PFSK-1 (cell line): ENCODE data around the gene BTBD19.

Experiments used
- FOXP2 ChIP-seq: optimal IDR thresholded peaks from 2 replicates; pipeline ENCODE3; 2011; ENCODE audit warnings: borderline replicate concordance, control low read depth, inconsistent platforms; ENCODE audit not compliant: insufficient read depth; ENCODE audit errors: extremely low read length, extremely low read depth
- POLR2AphosphoS5 ChIP-seq: IDR thresholded peaks from 2 replicates; pipeline ENCODE4 v1.6.1; 2012; ENCODE audit warnings: low read depth, mild to moderate bottlenecking, control low read depth, low read length, moderate library complexity
- REST ChIP-seq, 2 experiments: IDR thresholded peaks; 2 replicates each; pipeline versions ENCODE4 v1.6.1 to v1.8.0; 2011 to 2012; ENCODE audit warnings: low read depth in 2 of 2, low read length in 2 of 2, control low read depth in 1 of 2, inconsistent platforms in 1 of 2, mild to moderate bottlenecking in 1 of 2, moderate library complexity in 1 of 2; ENCODE audit not compliant: insufficient read depth in 1 of 2

- TF ChIP-seq POLR2AphosphoS5 (no peak), REST (IDR thresholded peaks at IDR 0.05; ENCODE audit: insufficient read depth in 1 of 2, low read depth in 2 of 2, low read length in 2 of 2) (no peak), FOXP2 (no peak)
Observed at GRCh38 chr1:44798481-44799365, 9.6 kb upstream of the BTBD19 start.
